GM10248 (cell line): ENCODE data around the gene PNLIPRP3.

ENCODE experiments used
- CTCF ChIA-PET: fragments of 300-600 bp; sonication (Branson Sonifier 250); formaldehyde crosslinking; extraction: SDS; loops from one replicate; lab custom pipeline; 2021; ENCODE audit warnings: antibody characterized with exemption; lab: Yijun Ruan, JAX
- POLR2A ChIA-PET: fragments of 350-650 bp; sonication (Branson Sonifier 250); formaldehyde crosslinking; extraction: SDS; loops from one replicate; lab custom pipeline; 2020; ENCODE audit warnings: antibody characterized with exemption; lab: Yijun Ruan, JAX
- DNase-seq: peaks from one replicate; pipeline ENCODE4 v3.0.0; 2012; ENCODE audit errors: extremely low spot score
- TF ChIP-seq, protein P1 (sequence below): IDR thresholded peaks from 2 replicates; pipeline ENCODE4 v1.5.1; 2012; ENCODE audit warnings: mild to moderate bottlenecking, low read depth; ENCODE audit errors: extremely low read depth, missing control alignments, control extremely low read depth

Gene PNLIPRP3

DNA sequence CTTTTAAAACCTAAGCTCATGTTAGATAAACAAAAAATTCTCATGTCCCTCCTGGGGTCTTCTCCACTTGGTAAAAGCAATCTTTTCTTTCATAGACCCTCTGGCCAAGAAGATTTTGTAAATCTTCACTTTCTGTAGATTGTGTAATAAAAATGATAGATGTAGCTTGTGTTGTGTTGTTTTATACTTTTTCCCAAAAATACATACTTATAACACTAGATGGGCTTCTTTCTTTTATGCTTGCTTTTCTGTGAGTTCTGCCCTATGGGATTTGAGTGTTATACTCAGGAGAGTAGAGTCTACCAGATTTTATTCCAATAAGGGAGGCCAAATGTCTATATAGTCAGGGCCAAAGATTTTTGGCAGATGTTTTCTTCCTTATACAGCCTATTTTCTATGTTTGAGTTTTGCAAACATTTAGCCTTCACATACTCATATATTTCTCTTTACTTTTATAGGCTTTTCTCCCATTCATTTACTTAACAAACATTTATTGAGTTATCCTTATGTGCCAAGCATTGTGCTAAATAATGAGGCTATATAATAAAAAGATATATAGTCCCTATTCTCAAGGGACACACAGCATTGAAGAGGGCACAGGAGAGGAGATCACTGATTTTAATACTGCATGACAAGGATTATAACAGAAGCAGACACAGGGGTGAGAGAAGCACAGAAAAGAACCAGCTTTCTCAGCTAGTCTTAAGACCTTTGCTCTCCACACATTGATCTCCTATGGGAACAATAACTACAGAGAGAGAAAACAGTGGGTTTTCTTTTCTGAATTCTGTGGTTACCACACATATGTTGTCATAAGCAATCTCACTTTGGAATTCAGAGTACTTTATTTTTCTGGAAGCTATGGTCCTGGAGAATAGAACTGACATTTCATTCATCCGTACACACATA, 60.1 kb downstream of the PNLIPRP3 start:
- TF ChIP-seq, protein P1, sequence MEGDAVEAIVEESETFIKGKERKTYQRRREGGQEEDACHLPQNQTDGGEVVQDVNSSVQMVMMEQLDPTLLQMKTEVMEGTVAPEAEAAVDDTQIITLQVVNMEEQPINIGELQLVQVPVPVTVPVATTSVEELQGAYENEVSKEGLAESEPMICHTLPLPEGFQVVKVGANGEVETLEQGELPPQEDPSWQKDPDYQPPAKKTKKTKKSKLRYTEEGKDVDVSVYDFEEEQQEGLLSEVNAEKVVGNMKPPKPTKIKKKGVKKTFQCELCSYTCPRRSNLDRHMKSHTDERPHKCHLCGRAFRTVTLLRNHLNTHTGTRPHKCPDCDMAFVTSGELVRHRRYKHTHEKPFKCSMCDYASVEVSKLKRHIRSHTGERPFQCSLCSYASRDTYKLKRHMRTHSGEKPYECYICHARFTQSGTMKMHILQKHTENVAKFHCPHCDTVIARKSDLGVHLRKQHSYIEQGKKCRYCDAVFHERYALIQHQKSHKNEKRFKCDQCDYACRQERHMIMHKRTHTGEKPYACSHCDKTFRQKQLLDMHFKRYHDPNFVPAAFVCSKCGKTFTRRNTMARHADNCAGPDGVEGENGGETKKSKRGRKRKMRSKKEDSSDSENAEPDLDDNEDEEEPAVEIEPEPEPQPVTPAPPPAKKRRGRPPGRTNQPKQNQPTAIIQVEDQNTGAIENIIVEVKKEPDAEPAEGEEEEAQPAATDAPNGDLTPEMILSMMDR: no peak
- ChIA-PET POLR2A (no interaction called here), CTCF (interaction anchor here (0.8 to 1.1 kb wide), 2 partner anchors 14 to 34 kb away, joined by 3 read pairs; no protein-coding TSS in a partner anchor)
- no peak for DNase-seq

DNA sequence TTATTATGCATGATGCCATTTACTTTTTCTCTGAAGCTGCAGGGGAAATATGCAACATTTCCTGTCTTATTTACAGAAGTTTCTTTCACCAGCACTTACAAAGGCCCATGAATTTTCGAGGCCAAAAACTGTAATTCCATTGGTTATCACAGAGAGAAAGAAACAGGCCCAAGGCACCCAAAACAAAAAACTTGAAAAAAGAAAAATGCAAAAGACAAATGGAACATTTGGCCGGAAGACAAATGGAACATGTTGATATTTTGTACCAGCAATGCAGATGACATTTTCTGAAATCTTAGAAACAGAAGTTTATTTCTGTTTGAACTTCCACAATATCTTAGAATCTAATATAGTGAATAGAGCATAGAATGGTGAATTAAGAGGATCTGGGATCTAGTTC, 61.8 kb downstream of the PNLIPRP3 start:
- POLR2A ChIA-PET: no interaction called here
- CTCF ChIA-PET: interaction anchor here (0.7 to 2.3 kb wide), 6 partner anchors 14 to 31 kb away, joined by 3 to 5 read pairs (median 4); no protein-coding TSS in a partner anchor
- DNase-seq: no peak
- TF ChIP-seq, protein P1: no peak

DNA sequence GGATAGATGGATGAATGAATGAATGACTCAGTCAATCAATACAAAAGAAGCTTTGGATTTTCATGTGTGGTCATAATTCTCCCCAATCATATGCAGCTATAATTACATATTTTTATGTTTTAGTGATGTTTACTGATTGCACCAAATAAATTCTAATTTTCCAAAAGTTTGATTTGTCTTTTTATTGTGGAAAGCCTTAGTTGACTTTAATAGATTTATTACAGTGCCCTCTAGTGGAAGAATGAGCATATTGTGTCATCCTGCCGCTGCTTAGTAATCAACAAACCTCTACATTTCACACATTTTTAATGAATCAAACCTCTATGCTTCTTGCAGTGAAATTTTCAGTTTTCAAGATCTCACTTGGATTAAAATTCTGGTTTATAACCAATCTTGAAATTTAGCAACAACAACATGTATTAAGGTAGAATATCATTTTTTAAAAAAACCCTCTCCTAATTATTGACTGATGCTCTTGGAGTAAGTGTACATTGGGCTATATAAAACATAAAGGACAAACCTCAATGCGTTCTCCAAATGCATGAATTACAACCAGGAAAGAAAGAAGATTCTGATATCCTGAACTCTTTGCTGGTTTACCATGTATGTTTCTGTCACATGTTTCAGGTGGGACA, 62.5 kb downstream of the PNLIPRP3 start:
- peak; percentile 39 for DNase-seq
- CTCF ChIA-PET: interaction anchor here (0.7 to 2.3 kb wide), 7 partner anchors 14 to 65 kb away, joined by 3 to 5 read pairs (median 4); no protein-coding TSS in a partner anchor
- TF ChIP-seq, protein P1: peak; percentile 65

DNA sequence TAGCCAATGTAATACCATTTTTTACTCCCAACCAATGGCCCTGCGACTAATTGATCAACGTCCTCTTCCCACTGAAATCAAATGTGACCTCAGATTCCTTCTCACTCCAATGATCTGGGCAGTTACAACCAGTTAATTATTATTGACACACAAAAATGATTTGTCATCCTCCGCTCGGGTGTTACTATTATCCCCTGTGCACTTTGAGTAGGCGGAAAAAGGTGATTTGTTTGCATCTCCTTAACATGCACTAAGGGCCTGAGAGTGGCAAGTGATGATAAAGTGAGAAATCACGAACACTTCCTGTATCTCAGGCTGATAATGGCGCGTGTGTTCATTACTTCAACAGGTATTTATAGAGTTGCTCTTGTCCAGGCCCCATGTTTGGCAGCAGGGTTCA, 77.1 kb downstream of the PNLIPRP3 start:
- no peak for DNase-seq
- TF ChIP-seq, protein P1: no peak
- CTCF ChIA-PET: no interaction called here
- POLR2A ChIA-PET: no interaction called here

More for the DNA sequence above, 62.5 kb downstream of the PNLIPRP3 start:
- POLR2A ChIA-PET: no interaction called here

GRCh38 chr10:116510565-116510964, 82.9 kb downstream of the PNLIPRP3 start:
- CTCF ChIA-PET: interaction anchor here (1.0 to 1.5 kb wide), 2 partner anchors 13 to 20 kb away, joined by 4 to 12 read pairs; no protein-coding TSS in a partner anchor
- no peak for DNase-seq
- POLR2A ChIA-PET: no interaction called here
- TF ChIP-seq, protein P1: no peak

GRCh38 chr10:116511365-116511764, 83.7 kb downstream of the PNLIPRP3 start:
- DNase-seq: no peak
- ChIA-PET POLR2A (no interaction called here), CTCF (interaction anchor here (1.5 kb wide), 1 partner anchor 12 kb away, joined by 12 read pairs; no protein-coding TSS in a partner anchor)
- TF ChIP-seq, protein P1: no peak
